GM21529 (cell line): ENCODE data around the gene MAP4K3.
A peak's percentile ranks its signal among the peaks of the same experiment; 100 is the strongest.

ENCODE experiments used
- ATAC-seq: cut with Tn5 transposase; IDR thresholded peaks from one replicate; pipeline ENCODE4 v1.9.1; 2021; ENCODE audit not compliant: unreplicated experiment

MAP4K3 gene

DNA sequence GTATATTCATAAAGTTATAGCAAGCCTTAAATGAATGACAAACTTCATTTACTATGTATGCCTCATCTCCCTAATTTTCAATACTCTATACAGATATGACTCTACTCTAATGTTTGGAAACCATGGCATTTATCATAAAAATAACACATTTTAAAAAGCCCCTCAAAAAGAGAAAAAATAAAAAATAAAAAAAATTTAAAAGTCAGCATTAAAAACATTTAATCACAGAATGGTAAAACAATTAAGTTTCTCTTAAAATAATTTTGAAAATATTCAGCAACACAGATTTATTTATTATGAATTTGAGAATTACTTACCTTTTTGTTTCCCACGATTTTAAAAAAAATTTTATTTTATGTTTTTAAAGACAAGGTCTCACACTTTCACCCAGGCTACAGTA is 128.3 kb downstream of the MAP4K3 start:
- no peak for ATAC-seq

DNA sequence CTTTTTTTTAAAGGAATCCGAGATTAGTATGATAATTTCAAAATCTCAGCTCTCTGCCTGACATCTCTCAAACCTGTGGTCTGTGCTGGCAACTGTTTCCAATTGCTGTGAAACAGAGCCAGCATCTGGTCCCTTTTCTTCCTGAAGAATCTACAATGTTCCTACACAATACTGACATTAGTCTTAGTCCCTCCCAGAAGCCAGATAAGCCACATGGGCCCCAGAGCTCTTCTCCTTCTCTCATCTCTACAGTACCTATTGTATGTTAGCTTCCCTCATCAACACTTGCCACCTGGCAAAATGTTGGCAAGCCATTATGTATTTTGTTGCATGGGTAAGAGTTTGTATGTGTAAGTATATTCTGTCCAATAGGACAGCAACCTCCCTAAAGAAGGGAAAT is 130.5 kb downstream of the MAP4K3 start:
- no peak for ATAC-seq

GRCh38 chr2:39304729-39305128 is 132.4 kb downstream of the MAP4K3 start:
- no peak for ATAC-seq

DNA sequence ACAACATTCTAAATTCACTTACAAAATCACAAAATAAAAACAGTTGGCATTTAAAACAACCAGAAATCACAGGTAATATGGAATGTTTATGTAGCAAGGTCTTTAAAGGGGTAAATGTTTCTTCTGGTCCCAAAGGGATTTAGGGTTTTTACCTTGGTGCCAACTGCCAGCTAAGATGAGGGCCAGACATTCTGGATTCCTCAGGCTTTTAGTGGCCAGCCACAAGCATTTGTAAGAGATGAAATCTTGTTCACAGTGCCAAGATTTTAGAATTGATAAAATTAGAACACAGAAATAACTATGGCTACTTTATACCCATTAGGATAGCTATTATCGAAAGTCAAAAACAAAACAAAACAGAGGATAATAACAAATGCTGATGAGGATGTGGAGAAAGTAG is 132.9 kb downstream of the MAP4K3 start:
- no peak for ATAC-seq

GRCh38 chr2:39301352-39301751 is 135.7 kb downstream of the MAP4K3 start:
- no peak for ATAC-seq

DNA sequence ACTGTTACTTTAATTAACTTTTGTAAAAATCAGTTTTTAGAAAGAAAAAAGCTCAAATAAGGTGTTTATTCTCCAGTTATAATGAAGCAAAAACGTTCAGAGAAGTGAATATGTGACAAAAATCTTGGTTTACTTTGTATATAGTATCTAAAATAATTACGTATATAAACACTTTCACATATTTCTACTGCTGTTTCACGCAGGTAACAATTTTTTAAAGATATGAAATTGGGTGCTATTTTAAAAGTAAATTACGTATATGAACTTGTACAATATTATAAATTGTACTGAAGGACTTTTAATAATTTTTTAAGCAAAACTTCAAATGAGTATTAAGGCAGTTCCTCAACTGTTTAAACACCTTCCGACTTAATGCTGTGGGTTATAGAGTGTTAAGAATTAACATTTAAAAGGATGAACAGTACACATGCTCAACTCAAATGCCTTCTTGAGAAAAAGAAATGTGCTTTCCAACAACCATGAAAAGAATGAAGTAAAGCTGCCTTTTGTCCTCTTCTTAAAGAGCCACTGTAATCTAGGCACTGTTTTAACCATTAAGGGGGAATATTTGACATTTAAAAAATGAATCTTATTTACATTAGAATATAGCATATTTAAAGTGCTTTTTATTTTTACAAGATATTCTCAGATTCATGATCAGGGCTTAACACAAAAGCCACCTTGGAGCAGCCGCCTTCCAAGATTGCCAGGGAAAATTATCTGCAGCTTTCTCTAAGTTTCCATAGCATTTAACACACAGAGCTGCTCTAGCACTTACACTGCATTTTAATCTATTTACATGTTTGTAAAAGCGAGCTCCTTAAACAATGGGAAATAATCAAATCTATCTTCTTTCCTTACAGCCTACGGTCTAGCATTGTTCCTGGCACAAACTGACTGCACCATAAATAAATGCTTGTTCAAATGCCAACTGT is 136.8 kb downstream of the MAP4K3 start:
- no peak for ATAC-seq

GRCh38 chr2:39290433-39290832 is 146.7 kb downstream of the MAP4K3 start:
- ATAC-seq: no peak

DNA sequence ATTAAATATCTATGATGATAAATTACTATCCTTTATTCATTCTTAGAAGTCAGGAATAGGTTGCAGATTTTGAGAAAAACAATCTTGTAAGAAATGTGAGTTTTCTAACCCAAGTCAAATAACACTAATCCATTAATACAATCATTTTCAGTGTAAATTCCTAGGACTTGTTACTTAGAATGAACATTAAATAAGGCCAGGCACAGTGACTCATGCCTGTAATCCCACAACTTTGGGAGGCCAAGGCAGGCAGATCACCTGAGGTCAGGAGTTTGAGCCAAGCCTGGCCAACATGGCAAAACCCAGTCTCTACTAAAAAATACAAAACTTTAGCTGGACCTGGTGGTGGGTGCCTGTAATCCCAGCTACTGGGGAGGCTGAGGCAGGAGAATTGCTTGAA is 147.5 kb downstream of the MAP4K3 start:
- ATAC-seq: no peak

DNA sequence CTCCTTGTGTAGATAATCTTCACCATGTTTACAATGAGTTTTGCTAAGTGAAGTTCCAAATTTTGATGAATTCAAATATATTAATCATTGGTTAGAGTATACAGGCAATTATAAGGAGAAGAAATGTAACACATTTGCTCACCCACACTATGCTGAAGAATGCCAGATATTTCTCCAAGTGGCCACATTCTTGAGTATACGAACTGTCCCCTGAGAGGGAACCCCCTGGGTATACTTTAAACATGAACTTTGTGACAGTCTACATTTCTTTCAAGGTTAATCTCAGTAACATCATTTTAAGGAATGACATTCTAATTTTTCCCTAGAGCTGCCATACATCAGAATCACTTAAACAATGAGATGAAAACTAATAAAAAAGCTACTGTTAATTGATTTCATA is 153.5 kb downstream of the MAP4K3 start:
- no peak for ATAC-seq

- ATAC-seq: no peak
Observed at GRCh38 chr2:39281391-39281790, 155.7 kb downstream of the MAP4K3 start.

- no peak for ATAC-seq
Observed at GRCh38 chr2:39275016-39275415, 162.1 kb downstream of the MAP4K3 start.

DNA sequence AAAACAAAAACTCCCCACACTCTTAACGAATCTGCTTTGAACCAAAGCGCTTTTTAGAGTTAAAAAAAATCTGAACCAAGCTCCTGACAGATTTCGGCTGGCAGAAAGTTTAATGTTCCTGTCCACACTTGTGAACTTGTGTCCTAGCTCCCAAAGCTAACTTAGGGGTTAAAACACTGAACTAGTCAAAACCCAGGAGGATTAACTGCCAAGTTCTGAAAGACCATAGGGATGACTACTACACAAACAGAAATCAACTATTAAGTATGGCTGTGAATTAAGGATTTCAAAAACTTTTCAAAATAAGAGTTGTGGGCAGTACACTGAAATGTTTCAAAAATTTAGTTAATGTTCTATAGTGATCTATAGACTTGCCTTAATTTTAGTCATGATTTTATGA is 167.1 kb downstream of the MAP4K3 start:
- ATAC-seq: no peak

- no peak for ATAC-seq
Observed at GRCh38 chr2:39266916-39267434, 170.1 kb downstream of the MAP4K3 start.

DNA sequence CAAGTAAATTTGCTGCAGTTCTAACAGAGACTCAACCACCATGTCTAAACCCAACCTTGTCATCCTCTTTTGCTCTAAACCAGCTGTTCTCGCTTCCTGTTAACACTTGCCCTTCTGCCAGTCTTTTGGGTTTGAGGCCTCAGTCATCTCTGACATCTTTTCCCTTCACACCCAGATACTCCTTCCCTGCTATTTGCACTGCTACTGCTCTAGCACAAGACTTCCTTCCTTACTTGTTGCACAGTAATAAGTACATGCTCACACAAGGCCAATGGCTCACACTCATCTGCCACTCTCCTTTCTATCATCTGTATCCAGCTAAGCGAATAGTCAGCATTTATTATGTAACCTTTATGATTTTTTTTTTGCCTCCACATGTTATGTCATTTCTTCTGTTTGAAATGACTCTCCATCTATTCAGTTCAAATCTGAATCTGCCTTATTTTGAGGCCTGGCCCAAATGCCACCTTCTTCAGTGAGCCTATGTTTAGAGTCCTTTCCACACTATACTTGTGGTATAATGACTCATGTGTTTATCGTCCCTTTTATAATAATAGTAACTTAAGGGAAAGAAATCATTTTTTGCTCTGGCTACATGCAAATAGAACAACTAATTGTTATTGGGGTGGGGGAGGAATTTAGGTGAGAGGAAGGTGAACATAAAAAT is 170.8 kb downstream of the MAP4K3 start:
- peak; percentile 79 for ATAC-seq

DNA sequence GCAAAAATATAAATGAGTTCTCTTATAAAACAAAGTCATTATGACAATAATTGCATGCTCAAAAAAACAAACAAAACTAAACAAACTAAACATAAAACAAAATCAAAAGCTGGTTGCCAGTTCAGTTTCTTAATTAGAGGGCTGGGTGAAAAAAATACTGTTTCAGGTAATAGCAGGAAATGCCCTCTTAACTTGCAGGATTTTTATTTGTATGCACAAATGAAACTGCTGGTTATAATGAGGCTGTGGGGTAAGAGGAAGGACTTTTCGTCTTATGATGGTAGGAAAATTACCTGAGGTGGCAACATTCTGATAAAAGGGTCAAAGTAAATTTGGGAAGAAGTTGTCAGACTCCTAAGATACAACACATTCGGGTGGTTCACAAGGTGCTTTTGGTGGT is 171.8 kb downstream of the MAP4K3 start:
- ATAC-seq: no peak

GRCh38 chr2:39264733-39265132 is 172.4 kb downstream of the MAP4K3 start:
- peak; percentile 63 for ATAC-seq

GRCh38 chr2:39260087-39260486 is 177.0 kb downstream of the MAP4K3 start:
- ATAC-seq: no peak

DNA sequence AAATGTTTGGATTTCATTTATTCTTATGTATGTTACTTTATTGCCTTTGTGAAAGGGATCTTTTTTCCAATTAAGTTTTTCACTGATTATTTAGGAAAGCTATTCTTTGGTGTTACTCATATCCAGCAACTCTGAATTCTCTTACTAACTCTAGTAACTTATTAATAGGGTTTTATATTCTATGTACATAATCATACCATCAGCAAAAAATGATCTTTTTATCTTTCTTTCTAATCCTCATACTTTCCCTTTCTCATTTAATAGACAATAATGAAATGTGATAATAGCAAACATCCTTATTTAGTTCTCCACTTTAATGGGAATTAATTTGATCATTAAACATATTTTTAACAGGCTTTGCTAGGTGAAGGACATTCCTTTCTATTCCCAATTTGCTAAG is 181.0 kb downstream of the MAP4K3 start:
- ATAC-seq: no peak

- ATAC-seq: no peak
Observed at GRCh38 chr2:39252888-39253518, 184.1 kb downstream of the MAP4K3 start.

DNA sequence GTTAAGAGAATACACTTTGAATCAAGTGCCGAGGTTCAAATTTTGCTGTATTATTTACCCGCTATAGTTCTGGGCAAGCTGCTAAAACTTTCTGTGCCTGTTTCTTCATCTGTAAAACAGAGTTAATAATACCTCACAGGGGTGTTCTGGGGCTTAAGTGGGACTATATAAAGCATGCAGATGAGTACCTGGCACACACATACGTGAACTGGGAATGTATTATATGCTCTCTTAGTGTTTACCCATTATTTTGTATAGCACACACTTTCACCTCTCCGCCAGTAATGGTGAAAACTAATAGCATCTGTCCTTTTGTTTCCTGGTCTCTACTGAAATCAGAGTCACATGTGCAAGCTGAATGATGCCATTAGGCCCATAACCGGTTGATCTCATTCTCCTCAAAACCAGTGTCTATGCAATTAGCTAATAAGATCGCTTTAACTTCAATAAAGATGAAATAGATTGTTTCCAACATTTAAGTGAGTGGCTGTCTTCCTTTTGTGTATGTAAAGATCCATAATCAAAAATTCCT is 189.5 kb downstream of the MAP4K3 start:
- no peak for ATAC-seq

GRCh38 chr2:39246382-39246980 is 190.6 kb downstream of the MAP4K3 start:
- no peak for ATAC-seq
